Measurements from ENCODE around the gene CXCR6.

Gene CXCR6

GRCh38 chr3:45986303-45986982 lies 43.2 kb downstream of the CXCR6 start:
- no peak for TF ChIP-seq CTCF (IDR thresholded peaks at IDR 0.05; ENCODE audit: extremely low read depth, insufficient read depth, missing control alignments)
- no peak for DNase-seq (ENCODE audit: low spot score)
- in situ Hi-C loops (cut with MboI; ENCODE audit: low pct_unique_long_range_greater_than_20kb, low sequenced_read_pairs, unreplicated experiment) = no loop called here

GRCh38 chr3:45987368-45988291 lies 44.4 kb downstream of the CXCR6 start:
- DNase-seq (ENCODE audit: low spot score) = no peak
- TF ChIP-seq CTCF (IDR thresholded peaks at IDR 0.05; ENCODE audit: extremely low read depth, insufficient read depth, missing control alignments) = no peak
- in situ Hi-C loops (cut with MboI; ENCODE audit: low pct_unique_long_range_greater_than_20kb, low sequenced_read_pairs, unreplicated experiment) = no loop called here

GRCh38 chr3:45988362-45988761 lies 45.1 kb downstream of the CXCR6 start:
- no peak for TF ChIP-seq CTCF (IDR thresholded peaks at IDR 0.05; ENCODE audit: extremely low read depth, insufficient read depth, missing control alignments)
- in situ Hi-C loops (cut with MboI; ENCODE audit: low pct_unique_long_range_greater_than_20kb, low sequenced_read_pairs, unreplicated experiment) = no loop called here
- DNase-seq (ENCODE audit: low spot score) = no peak

- no peak for DNase-seq (ENCODE audit: low spot score)
- no peak for TF ChIP-seq CTCF (IDR thresholded peaks at IDR 0.05; ENCODE audit: extremely low read depth, insufficient read depth, missing control alignments)
These were observed 45.5 kb downstream of the CXCR6 start for GRCh38 chr3:45988804-45989203.

GRCh38 chr3:45990181-45990580 lies 46.9 kb downstream of the CXCR6 start:
- TF ChIP-seq CTCF (IDR thresholded peaks at IDR 0.05; ENCODE audit: extremely low read depth, insufficient read depth, missing control alignments) = no peak

More at GRCh38 chr3:45988804-45989203, 45.5 kb downstream of the CXCR6 start:
- in situ Hi-C loops (cut with MboI; ENCODE audit: low pct_unique_long_range_greater_than_20kb, low sequenced_read_pairs, unreplicated experiment) = no loop called here

GRCh38 chr3:45991341-45991740 lies 48.1 kb downstream of the CXCR6 start:
- in situ Hi-C loops (cut with MboI; ENCODE audit: low pct_unique_long_range_greater_than_20kb, low sequenced_read_pairs, unreplicated experiment) = no loop called here
- no peak for TF ChIP-seq CTCF (IDR thresholded peaks at IDR 0.05; ENCODE audit: extremely low read depth, insufficient read depth, missing control alignments)
- no peak for DNase-seq (ENCODE audit: low spot score)

More at GRCh38 chr3:45990181-45990580, 46.9 kb downstream of the CXCR6 start:
- in situ Hi-C loops (cut with MboI; ENCODE audit: low pct_unique_long_range_greater_than_20kb, low sequenced_read_pairs, unreplicated experiment) = no loop called here
- DNase-seq (ENCODE audit: low spot score) = no peak

All from GM13977 (cell line).